ENCODE results near the gene FRMD3. TPM values are rescaled to one million over a fixed set of nuclear protein-coding genes. Genes with fewer than 3 reads are reported as not detected.

FRMD3 gene
- total and polyA plus RNA-seq, 4 experiments from 2014 or later = 0.22 to 1.3 (median 1.1) TPM; not detected in 1

GRCh38 chr9:83280268-83280667, 257.9 kb downstream of the FRMD3 start:
- Histone ChIP-seq H3K9me3 (ENCODE audit: control insufficient read depth in 1 of 2, low read length in 2 of 2) (no peaks in the 10 kb centered on the region), H3K4me1 (ENCODE audit: insufficient read depth, low read length) (no peaks in the 10 kb centered on the region), H3K27ac (ENCODE audit: low read depth, low read length) (no peak overlapping the region), H3K36me3 (ENCODE audit: insufficient read depth, low read length) (no peaks in the 10 kb centered on the region), H3K4me3 (ENCODE audit: low read length in 2 of 2) (no peak overlapping the region), H3K27me3 (ENCODE audit: insufficient read depth, low read length) (no peaks in the 10 kb centered on the region)
- intact Hi-C loops (cut with micrococcal nuclease) = no loop called here
- H3K27ac Mint-ChIP-seq = no peak overlapping the region
- ChIA-PET CTCF (ENCODE audit: partially characterized antibody) (interaction anchor here (1.2 kb wide), 1 partner anchor 9 kb away, joined by 3 read pairs; no protein-coding TSS in a partner anchor), POLR2A (ENCODE audit: partially characterized antibody) (no interaction called here)
- H3K9me3 Mint-ChIP-seq = peaks cover 0 to 4% (median 0%) of the 10 kb centered on the region in 8 donors
- H3K27me3 Mint-ChIP-seq = no peaks in the 10 kb centered on the region
- no peak overlapping the region for H3K4me3 Mint-ChIP-seq
- H3K36me3 Mint-ChIP-seq = no peaks in the 10 kb centered on the region
- no peak for DNase-seq
- no peaks in the 10 kb centered on the region for H3K4me1 Mint-ChIP-seq

GRCh38 chr9:83274787-83275186, 263.4 kb downstream of the FRMD3 start:
- Histone ChIP-seq H3K27ac (ENCODE audit: low read depth, low read length) (no peak overlapping the region), H3K4me3 (ENCODE audit: low read length in 2 of 2) (no peak overlapping the region), H3K27me3 (ENCODE audit: insufficient read depth, low read length) (no peaks in the 10 kb centered on the region), H3K36me3 (ENCODE audit: insufficient read depth, low read length) (no peaks in the 10 kb centered on the region), H3K4me1 (ENCODE audit: insufficient read depth, low read length) (no peaks in the 10 kb centered on the region), H3K9me3 (ENCODE audit: control insufficient read depth in 1 of 2, low read length in 2 of 2) (no peaks in the 10 kb centered on the region)
- no peaks in the 10 kb centered on the region for H3K4me1 Mint-ChIP-seq
- H3K9me3 Mint-ChIP-seq = peaks cover 0 to 4% (median 0%) of the 10 kb centered on the region in 8 donors
- DNase-seq = no peak
- H3K4me3 Mint-ChIP-seq = no peak overlapping the region
- H3K27me3 Mint-ChIP-seq = no peaks in the 10 kb centered on the region
- no peaks in the 10 kb centered on the region for H3K36me3 Mint-ChIP-seq
- CTCF ChIA-PET (ENCODE audit: partially characterized antibody) = no interaction called here
- intact Hi-C loops (cut with micrococcal nuclease) = no loop called here
- POLR2A ChIA-PET (ENCODE audit: partially characterized antibody) = no interaction called here
- H3K27ac Mint-ChIP-seq = no peak overlapping the region

- H3K4me3 ChIP-seq (ENCODE audit: low read length in 2 of 2) = no peak overlapping the region
- CTCF ChIA-PET (ENCODE audit: partially characterized antibody) = interaction anchor here (1.1 kb wide), 1 partner anchor 9 kb away, joined by 3 read pairs; no protein-coding TSS in a partner anchor
- H3K27ac Mint-ChIP-seq = no peak overlapping the region
Measured at GRCh38 chr9:83271665-83272071, 266.5 kb downstream of the FRMD3 start.

GRCh38 chr9:83270116-83270515, 268.1 kb downstream of the FRMD3 start:
- H3K36me3 Mint-ChIP-seq = no peaks in the 10 kb centered on the region
- H3K27me3 ChIP-seq (ENCODE audit: insufficient read depth, low read length) = no peaks in the 10 kb centered on the region
- POLR2A ChIA-PET (ENCODE audit: partially characterized antibody) = no interaction called here
- H3K4me1 Mint-ChIP-seq = no peaks in the 10 kb centered on the region
- H3K4me3 ChIP-seq (ENCODE audit: low read length in 2 of 2) = no peak overlapping the region
- H3K9me3 ChIP-seq (ENCODE audit: control insufficient read depth in 1 of 2, low read length in 2 of 2) = no peaks in the 10 kb centered on the region
- H3K4me1 ChIP-seq (ENCODE audit: insufficient read depth, low read length) = no peaks in the 10 kb centered on the region
- CTCF ChIA-PET (ENCODE audit: partially characterized antibody) = no interaction called here
- intact Hi-C loops (cut with micrococcal nuclease) = no loop called here
- H3K4me3 Mint-ChIP-seq = no peak overlapping the region
- no peak overlapping the region for H3K27ac Mint-ChIP-seq
- no peaks in the 10 kb centered on the region for H3K27me3 Mint-ChIP-seq
- H3K9me3 Mint-ChIP-seq = peaks cover 0 to 1% (median 0%) of the 10 kb centered on the region in 8 donors
- no peaks in the 10 kb centered on the region for H3K36me3 ChIP-seq (ENCODE audit: insufficient read depth, low read length)
- H3K27ac ChIP-seq (ENCODE audit: low read depth, low read length) = no peak overlapping the region
- DNase-seq = no peak

More at GRCh38 chr9:83271665-83272071, 266.5 kb downstream of the FRMD3 start:
- no peaks in the 10 kb centered on the region for H3K27me3 Mint-ChIP-seq
- no peaks in the 10 kb centered on the region for H3K4me1 Mint-ChIP-seq
- no peaks in the 10 kb centered on the region for H3K9me3 ChIP-seq (ENCODE audit: control insufficient read depth in 1 of 2, low read length in 2 of 2)
- H3K9me3 Mint-ChIP-seq = peaks cover 0 to 1% (median 0%) of the 10 kb centered on the region in 8 donors
- H3K4me3 Mint-ChIP-seq = no peak overlapping the region
- DNase-seq = no peak
- no peaks in the 10 kb centered on the region for H3K27me3 ChIP-seq (ENCODE audit: insufficient read depth, low read length)
- POLR2A ChIA-PET (ENCODE audit: partially characterized antibody) = no interaction called here
- no peaks in the 10 kb centered on the region for H3K36me3 ChIP-seq (ENCODE audit: insufficient read depth, low read length)
- H3K36me3 Mint-ChIP-seq = no peaks in the 10 kb centered on the region
- no peaks in the 10 kb centered on the region for H3K4me1 ChIP-seq (ENCODE audit: insufficient read depth, low read length)
- intact Hi-C loops (cut with micrococcal nuclease) = no loop called here
- H3K27ac ChIP-seq (ENCODE audit: low read depth, low read length) = no peak overlapping the region

- Histone ChIP-seq H3K4me1 (ENCODE audit: insufficient read depth, low read length) (no peaks in the 10 kb centered on the region), H3K27ac (ENCODE audit: low read depth, low read length) (no peak overlapping the region), H3K9me3 (ENCODE audit: control insufficient read depth in 1 of 2, low read length in 2 of 2) (no peaks in the 10 kb centered on the region), H3K27me3 (ENCODE audit: insufficient read depth, low read length) (no peaks in the 10 kb centered on the region), H3K36me3 (ENCODE audit: insufficient read depth, low read length) (no peaks in the 10 kb centered on the region), H3K4me3 (ENCODE audit: low read length in 2 of 2) (no peak overlapping the region)
- POLR2A ChIA-PET (ENCODE audit: partially characterized antibody) = no interaction called here
- intact Hi-C loops (cut with micrococcal nuclease) = no loop called here
- Mint-ChIP-seq H3K27me3 (peaks cover 0 to 3% of the 10 kb centered on the region in 2 donors), H3K36me3 (no peaks in the 10 kb centered on the region), H3K4me3 (no peak overlapping the region), H3K27ac (no peak overlapping the region), H3K9me3 (no peaks in the 10 kb centered on the region), H3K4me1 (no peaks in the 10 kb centered on the region)
- CTCF ChIA-PET (ENCODE audit: partially characterized antibody) = no interaction called here
- no peak for DNase-seq
Measured at GRCh38 chr9:83267741-83268140, 270.5 kb downstream of the FRMD3 start.

- Mint-ChIP-seq H3K4me1 (no peaks in the 10 kb centered on the region), H3K4me3 (no peak overlapping the region), H3K27ac (no peak overlapping the region), H3K36me3 (peaks cover 0 to 7% of the 10 kb centered on the region in 2 donors), H3K27me3 (peaks cover 0 to 3% of the 10 kb centered on the region in 2 donors), H3K9me3 (no peaks in the 10 kb centered on the region)
- H3K36me3 ChIP-seq (ENCODE audit: insufficient read depth, low read length) = no peaks in the 10 kb centered on the region
- no peak overlapping the region for H3K4me3 ChIP-seq (ENCODE audit: low read length in 2 of 2)
- no peak for DNase-seq
- H3K9me3 ChIP-seq (ENCODE audit: control insufficient read depth in 1 of 2, low read length in 2 of 2) = no peaks in the 10 kb centered on the region
- POLR2A ChIA-PET (ENCODE audit: partially characterized antibody) = no interaction called here
- no peaks in the 10 kb centered on the region for H3K27me3 ChIP-seq (ENCODE audit: insufficient read depth, low read length)
- intact Hi-C loops (cut with micrococcal nuclease) = no loop called here
- no peaks in the 10 kb centered on the region for H3K4me1 ChIP-seq (ENCODE audit: insufficient read depth, low read length)
- no peak overlapping the region for H3K27ac ChIP-seq (ENCODE audit: low read depth, low read length)
- CTCF ChIA-PET (ENCODE audit: partially characterized antibody) = no interaction called here
Measured at GRCh38 chr9:83266666-83267496, 271.3 kb downstream of the FRMD3 start.

- H3K27ac ChIP-seq (ENCODE audit: low read depth, low read length) = no peak overlapping the region
- Mint-ChIP-seq H3K27ac (no peak overlapping the region), H3K27me3 (peaks cover 0 to 3% of the 10 kb centered on the region in 2 donors), H3K4me1 (no peaks in the 10 kb centered on the region), H3K4me3 (no peak overlapping the region), H3K9me3 (no peaks in the 10 kb centered on the region), H3K36me3 (peaks cover 0 to 7% of the 10 kb centered on the region in 2 donors)
- no peaks in the 10 kb centered on the region for H3K9me3 ChIP-seq (ENCODE audit: control insufficient read depth in 1 of 2, low read length in 2 of 2)
- POLR2A ChIA-PET (ENCODE audit: partially characterized antibody) = no interaction called here
- no peaks in the 10 kb centered on the region for H3K36me3 ChIP-seq (ENCODE audit: insufficient read depth, low read length)
- H3K4me1 ChIP-seq (ENCODE audit: insufficient read depth, low read length) = no peaks in the 10 kb centered on the region
- intact Hi-C loops (cut with micrococcal nuclease) = no loop called here
- CTCF ChIA-PET (ENCODE audit: partially characterized antibody) = no interaction called here
- H3K4me3 ChIP-seq (ENCODE audit: low read length in 2 of 2) = no peak overlapping the region
- H3K27me3 ChIP-seq (ENCODE audit: insufficient read depth, low read length) = no peaks in the 10 kb centered on the region
- no peak for DNase-seq
Measured at GRCh38 chr9:83266331-83266665, 271.9 kb downstream of the FRMD3 start.

Measured in CD4-positive, alpha-beta memory T cell (primary cell).